ENCODE measurements around the gene AKAP14.
"Not testable (repeated sequence)": the region's sequence is repeated elsewhere in the genome, so short reads cannot be mapped to it uniquely, and the experiment has no call there.

DNA sequence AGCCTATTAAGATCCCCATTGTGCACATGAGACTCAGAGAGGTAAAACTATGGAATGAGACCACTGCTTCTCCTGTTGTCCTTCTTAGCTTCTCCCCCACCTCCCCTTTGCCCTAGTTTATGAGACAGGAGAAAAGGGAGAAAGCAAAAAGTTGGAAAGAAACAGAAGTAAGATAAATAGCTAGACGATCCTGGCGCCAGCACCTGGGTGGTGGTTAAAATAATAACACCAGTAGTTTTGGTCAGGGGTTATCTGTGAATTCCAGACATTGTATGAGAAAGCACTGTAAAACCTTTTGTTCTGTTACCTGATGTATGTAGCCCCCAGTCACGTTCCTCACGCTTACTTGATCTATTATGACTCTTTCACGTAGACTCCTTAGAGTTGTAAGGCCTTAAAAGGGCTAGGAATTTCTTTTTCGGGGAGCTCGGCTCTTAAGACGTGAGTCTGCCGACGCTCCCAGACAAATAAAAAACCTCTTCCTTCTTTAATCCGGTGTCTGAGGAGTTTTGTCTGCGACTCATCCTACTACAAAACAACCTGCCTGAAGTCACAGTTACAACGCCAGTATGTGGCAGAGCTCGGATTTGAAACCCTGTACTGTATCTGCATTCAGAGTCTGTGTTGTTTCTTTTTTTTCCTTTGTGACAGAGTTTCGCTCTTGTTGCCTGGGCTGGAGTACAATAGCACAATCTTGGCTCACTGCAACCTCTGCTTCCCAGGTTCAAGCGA lies 3.6 kb upstream of the AKAP14 start:
- TF ChIP-seq, protein P1, sequence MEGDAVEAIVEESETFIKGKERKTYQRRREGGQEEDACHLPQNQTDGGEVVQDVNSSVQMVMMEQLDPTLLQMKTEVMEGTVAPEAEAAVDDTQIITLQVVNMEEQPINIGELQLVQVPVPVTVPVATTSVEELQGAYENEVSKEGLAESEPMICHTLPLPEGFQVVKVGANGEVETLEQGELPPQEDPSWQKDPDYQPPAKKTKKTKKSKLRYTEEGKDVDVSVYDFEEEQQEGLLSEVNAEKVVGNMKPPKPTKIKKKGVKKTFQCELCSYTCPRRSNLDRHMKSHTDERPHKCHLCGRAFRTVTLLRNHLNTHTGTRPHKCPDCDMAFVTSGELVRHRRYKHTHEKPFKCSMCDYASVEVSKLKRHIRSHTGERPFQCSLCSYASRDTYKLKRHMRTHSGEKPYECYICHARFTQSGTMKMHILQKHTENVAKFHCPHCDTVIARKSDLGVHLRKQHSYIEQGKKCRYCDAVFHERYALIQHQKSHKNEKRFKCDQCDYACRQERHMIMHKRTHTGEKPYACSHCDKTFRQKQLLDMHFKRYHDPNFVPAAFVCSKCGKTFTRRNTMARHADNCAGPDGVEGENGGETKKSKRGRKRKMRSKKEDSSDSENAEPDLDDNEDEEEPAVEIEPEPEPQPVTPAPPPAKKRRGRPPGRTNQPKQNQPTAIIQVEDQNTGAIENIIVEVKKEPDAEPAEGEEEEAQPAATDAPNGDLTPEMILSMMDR (IDR thresholded peaks at IDR 0.05), result not testable (repeated sequence)
- not testable (repeated sequence) for TF ChIP-seq POLR2A (IDR thresholded peaks at IDR 0.05)
